ENCODE measurements around the gene LKAAEAR1. TPM values are rescaled to one million over a fixed set of nuclear protein-coding genes. Genes with fewer than 3 reads are reported as not detected.

The LKAAEAR1 gene
- total RNA-seq, 2 donors from 2014 or later: 10.2 TPM; not detected in 1

GRCh38 chr20:64116541-64117431 is 32.6 kb upstream of the LKAAEAR1 start:
- TF ChIP-seq POLR2AphosphoS5 (IDR thresholded peaks at IDR 0.05): no peak
- TF ChIP-seq CTCF (IDR thresholded peaks at IDR 0.05): no peak
- no peak for TF ChIP-seq POLR2A (IDR thresholded peaks at IDR 0.05)
- no peaks in the 10 kb centered on the region for H3K36me3 ChIP-seq
- 80% methylated on average over 14 of the region's 17 CpGs for WGBS
- no peaks in the 10 kb centered on the region for H3K9me3 ChIP-seq
- H3K27me3 ChIP-seq (replicated peaks; ENCODE audit: insufficient read depth): no peaks in the 10 kb centered on the region
- DNase-seq (ENCODE audit: low spot score): no peak
- H3K4me1 ChIP-seq (replicated peaks): no peaks in the 10 kb centered on the region
- H3K27ac ChIP-seq: no peak overlapping the region
- intact Hi-C loops (cut with DNase I): no loop called here
- H3K4me3 ChIP-seq: no peak overlapping the region

GRCh38 chr20:64116016-64116415 is 31.8 kb upstream of the LKAAEAR1 start:
- WGBS: 69% methylated on average over 21 of the region's 21 CpGs
- H3K9me3 ChIP-seq: no peaks in the 10 kb centered on the region
- TF ChIP-seq POLR2A (IDR thresholded peaks at IDR 0.05) (no peak), POLR2AphosphoS5 (IDR thresholded peaks at IDR 0.05) (no peak), CTCF (IDR thresholded peaks at IDR 0.05) (no peak)
- no peak overlapping the region for H3K27ac ChIP-seq
- H3K36me3 ChIP-seq: no peaks in the 10 kb centered on the region
- H3K27me3 ChIP-seq (replicated peaks; ENCODE audit: insufficient read depth): no peaks in the 10 kb centered on the region
- no peak for DNase-seq (ENCODE audit: low spot score)
- H3K4me1 ChIP-seq (replicated peaks): no peaks in the 10 kb centered on the region
- intact Hi-C loops (cut with DNase I): no loop called here
- H3K4me3 ChIP-seq: no peak overlapping the region

- intact Hi-C loops (cut with DNase I): no loop called here
- Histone ChIP-seq H3K9me3 (no peaks in the 10 kb centered on the region), H3K4me1 (replicated peaks) (no peaks in the 10 kb centered on the region), H3K36me3 (no peaks in the 10 kb centered on the region), H3K27me3 (replicated peaks; ENCODE audit: insufficient read depth) (no peaks in the 10 kb centered on the region), H3K27ac (no peak overlapping the region), H3K4me3 (no peak overlapping the region)
- TF ChIP-seq POLR2AphosphoS5 (IDR thresholded peaks at IDR 0.05) (no peak), CTCF (IDR thresholded peaks at IDR 0.05) (no peak), POLR2A (IDR thresholded peaks at IDR 0.05) (no peak)
- WGBS: 76% methylated on average over 13 of the region's 14 CpGs
- no peak for DNase-seq (ENCODE audit: low spot score)
Observed at GRCh38 chr20:64115171-64115911, 31.1 kb upstream of the LKAAEAR1 start.

GRCh38 chr20:64114356-64114971 is 30.3 kb upstream of the LKAAEAR1 start:
- WGBS: 85% methylated on average over 14 of the region's 14 CpGs
- no peak overlapping the region for H3K4me3 ChIP-seq
- DNase-seq (ENCODE audit: low spot score): no peak
- intact Hi-C loops (cut with DNase I): no loop called here
- no peaks in the 10 kb centered on the region for H3K4me1 ChIP-seq (replicated peaks)
- no peaks in the 10 kb centered on the region for H3K27me3 ChIP-seq (replicated peaks; ENCODE audit: insufficient read depth)
- no peaks in the 10 kb centered on the region for H3K36me3 ChIP-seq
- H3K9me3 ChIP-seq: no peaks in the 10 kb centered on the region
- TF ChIP-seq POLR2AphosphoS5 (IDR thresholded peaks at IDR 0.05): no peak
- no peak for TF ChIP-seq POLR2A (IDR thresholded peaks at IDR 0.05)
- no peak for TF ChIP-seq CTCF (IDR thresholded peaks at IDR 0.05)
- H3K27ac ChIP-seq: no peak overlapping the region
